GM18909 (cell line): Measurements from ENCODE around the gene CDH4.

Source experiments
- ATAC-seq: cut with Tn5 transposase; IDR thresholded peaks from one replicate; pipeline ENCODE4 v1.9.1; 2021; ENCODE audit warnings: mild to moderate bottlenecking; ENCODE audit not compliant: unreplicated experiment, poor library complexity

CDH4 gene

GRCh38 chr20:61686051-61686936, 434.2 kb downstream of the CDH4 start:
- no peak for ATAC-seq

DNA sequence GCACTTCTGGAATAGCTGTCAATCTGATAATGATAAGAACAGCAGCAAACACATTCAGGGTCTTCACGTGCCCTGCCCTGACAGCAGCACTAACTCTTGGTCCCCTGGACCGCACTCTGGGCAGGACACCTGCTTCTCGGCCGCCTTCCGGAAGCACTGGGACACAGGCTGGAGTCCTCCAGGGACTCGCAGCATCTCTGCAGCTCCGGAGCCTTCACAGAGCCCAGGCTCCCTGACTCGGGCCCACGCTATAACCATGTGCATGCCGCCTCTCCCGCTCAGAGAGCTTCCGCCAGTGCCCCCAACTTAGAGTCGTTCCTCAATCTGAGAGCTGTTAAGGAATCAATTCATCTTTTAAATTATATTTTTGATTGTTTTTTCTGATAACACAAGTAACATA, 436.4 kb downstream of the CDH4 start:
- no peak for ATAC-seq

DNA sequence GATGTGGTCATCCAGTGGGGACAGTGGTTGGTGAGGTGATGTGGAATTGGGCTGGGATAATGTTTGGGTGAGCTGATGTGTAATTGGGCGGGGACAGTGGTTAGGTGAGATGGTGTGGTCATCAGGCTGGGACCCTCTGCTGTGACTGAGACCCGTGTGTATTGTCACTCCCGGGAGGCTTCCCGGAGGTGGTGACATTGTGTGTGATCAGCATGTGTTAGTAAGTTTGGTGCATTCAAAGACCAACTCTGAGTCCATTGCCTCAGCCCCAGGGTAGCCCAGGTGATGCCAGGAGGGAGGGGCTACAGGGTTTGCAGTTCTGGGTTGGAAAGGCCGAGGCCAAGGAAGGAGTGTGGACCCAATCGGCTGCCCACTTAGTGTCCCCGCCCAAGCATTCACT, 438.1 kb downstream of the CDH4 start:
- no peak for ATAC-seq

DNA sequence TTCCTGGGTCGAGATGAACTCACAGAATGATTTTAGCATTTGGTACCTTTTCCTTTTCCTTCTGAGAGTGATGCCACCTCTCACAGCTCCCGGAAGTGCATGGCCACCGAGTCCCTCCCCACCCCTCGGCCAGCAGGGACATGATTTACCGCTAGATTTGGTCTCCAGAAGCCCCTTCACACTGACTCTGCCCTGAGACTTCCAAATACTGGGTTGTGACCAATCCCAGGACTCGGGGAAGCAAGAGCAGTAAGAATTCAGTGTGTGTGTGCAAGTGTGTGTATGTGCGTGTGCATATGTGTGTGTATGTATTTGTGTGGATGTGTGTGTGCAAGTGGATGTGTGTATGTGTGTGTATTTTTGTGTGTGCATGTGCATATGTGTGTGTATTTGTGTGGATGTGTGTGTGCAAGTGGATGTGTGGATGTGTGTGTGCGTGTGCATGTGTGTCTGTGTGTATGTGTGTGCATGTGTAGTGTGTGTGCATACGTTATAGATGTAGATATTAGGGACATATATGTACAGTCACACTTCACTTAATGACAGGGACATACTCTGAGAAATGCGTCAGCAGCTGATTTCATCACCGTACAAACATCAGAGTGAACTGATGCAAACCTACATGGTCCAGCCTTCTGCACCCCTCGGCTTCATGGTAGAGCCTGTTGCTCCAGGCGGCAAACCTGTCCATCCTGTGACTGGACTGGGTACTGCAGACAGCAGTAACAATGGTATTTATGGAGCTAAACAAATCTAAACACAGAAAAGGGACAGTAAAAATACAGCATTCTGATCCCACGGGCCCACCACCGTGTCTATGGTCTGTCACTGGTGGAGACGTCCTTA, 439.2 kb downstream of the CDH4 start:
- no peak for ATAC-seq

DNA sequence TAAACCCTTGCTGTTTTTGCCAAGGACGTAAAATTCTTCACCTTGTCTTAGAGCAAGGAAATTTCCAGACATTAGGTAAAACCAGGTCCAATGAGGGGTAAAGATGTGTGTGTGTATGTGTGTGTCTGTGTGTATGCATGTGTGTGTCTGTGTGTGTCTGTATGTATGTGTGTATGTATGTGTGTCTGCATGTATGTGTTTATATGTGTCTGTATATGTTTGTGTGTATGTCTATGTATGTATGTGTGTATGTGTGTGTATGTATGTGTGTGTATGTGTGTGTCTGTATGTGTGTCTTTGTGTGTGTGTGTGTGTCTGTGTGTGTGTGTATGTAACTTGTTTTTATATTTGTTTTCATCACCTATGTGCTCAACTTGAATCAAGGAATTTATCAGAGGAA, 439.9 kb downstream of the CDH4 start:
- ATAC-seq: no peak

- ATAC-seq: no peak
These were observed 440.4 kb downstream of the CDH4 start for GRCh38 chr20:61692479-61692878.

DNA sequence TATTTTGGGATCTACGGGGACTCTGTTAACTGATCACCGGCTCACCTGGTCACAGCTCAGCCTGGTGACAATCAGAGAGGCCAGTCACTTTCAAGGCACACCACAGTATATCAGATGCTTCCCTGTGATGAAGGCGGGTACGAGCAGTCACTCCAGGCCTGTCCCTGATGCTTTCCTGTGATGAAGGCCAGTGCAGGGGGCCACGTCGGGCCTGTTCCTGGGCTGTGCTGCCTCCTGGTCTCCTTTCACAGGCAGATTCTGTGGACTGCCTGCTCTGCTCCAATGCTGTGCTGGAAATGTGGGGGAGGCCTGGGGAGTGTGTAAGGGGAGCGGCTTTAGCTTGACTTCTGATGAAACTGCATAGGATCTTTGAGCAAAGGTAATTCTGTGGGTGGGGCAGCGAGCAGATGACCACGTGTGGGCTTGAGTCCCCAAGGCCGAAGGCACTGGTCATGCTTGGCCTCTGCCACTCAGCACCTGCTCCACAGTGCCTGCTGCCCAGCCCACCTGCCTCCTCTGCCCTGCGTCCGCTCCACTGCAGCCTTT, 441.1 kb downstream of the CDH4 start:
- no peak for ATAC-seq

DNA sequence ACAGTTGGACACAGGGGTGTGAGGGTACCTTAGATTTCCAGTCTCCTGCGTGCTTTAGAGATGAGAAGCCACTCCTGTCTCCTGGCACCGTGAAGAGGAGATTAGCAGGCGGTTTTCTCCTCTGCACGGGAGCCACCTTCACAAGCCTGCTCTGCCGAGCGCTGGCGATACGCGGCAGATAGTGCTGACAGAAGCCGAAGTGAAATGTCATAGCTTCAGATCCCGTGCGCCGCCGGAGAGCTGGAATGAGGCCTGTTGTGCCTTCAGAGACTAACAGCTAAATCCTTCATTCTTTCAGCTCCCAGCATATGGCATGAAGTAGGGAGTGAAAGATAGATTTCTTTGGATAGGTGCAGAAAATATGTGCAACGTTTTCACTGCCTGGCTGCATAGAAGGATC, 442.6 kb downstream of the CDH4 start:
- ATAC-seq: no peak

- no peak for ATAC-seq
These were observed 443.7 kb downstream of the CDH4 start for GRCh38 chr20:61695741-61696140.

GRCh38 chr20:61696181-61696735, 444.2 kb downstream of the CDH4 start:
- ATAC-seq: no peak

GRCh38 chr20:61697666-61698597, 445.9 kb downstream of the CDH4 start:
- ATAC-seq: no peak

DNA sequence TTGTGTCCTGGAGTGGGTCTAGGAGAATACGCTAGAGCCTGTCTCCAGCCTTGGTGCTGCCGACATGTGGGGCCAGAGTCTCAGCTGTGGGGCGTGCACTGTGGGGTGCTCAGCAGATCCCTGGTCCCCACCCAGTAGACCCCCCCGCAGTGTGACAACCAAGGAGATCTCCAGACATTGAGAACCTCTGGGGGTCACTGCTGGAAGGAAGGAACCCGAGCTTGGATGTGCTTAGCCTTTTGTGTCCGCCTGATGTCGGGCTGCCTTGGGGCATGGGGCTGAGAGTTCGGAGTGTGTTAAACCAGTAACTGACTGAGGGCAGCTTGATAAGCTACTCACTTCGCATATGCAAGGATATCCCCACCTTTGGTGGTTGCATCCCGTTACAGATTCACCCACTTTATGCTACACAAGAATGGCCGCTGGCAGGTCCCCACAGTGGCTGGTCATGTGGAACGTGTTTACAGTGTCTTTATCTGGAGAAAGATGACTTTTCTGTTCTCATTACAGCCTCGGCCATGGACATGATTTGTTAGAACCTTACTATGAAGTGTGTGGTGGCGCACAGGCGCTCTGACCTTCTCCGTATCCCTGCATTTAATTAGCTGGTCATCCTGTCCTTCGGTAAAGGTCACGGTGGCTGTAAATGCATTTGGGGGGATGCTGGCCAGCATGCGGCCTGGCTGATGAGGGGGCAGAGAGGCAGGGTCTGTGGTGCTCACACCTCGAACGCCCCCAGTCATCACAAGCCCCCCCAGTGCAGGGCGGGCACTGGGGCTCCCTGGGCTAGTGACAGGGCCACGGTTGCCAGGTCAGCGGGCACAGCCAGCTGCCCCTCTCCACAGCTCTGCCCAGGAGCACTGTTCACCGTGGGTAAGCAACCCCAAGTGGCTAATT, 446.8 kb downstream of the CDH4 start:
- ATAC-seq: no peak

GRCh38 chr20:61699495-61700374, 447.7 kb downstream of the CDH4 start:
- no peak for ATAC-seq

DNA sequence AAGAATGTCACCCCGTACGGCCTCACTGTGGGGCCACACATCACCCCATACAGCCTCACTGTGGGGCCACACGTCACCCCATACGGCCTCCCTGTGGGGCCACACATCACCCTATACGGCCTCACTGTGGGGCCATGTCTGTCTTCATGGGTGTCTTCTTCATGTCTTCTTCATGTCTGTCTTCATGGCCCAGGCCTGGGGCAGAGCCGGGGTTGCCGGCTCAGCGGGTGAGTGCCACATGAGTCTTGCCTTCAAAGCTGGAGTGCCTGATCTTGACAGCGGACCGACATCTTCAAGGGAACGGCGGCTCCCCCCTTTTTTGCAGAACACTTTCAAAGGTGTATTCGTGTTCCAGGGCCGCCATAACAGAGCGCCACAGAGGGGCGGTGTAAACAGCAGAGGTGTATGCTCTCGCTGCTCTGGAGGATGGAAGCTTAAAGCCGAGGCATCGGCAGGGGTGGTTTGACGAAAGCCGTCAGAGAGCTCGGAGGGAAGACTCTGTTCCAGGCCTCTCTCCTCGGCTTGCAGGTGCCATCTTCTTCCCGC, 448.6 kb downstream of the CDH4 start:
- no peak for ATAC-seq

DNA sequence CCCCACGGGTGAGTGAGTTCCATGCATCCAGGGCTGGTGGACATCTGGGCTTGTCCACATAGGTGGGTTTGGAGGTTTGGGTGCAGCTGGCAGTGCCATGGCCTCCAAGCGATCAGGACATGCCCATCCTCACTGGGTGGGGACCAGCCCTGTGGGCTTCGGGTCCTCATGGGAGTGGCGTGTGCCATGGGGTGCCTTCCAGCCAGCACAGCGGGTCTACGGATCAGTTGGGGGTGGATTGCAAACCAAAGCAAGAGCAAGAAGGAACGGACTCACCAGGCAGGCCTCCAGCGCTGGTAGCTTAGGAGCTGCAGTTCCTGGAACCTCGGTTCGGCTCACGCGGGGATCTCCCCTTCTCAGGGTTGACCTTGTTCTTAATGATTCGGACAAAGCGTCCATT, 449.3 kb downstream of the CDH4 start:
- no peak for ATAC-seq

DNA sequence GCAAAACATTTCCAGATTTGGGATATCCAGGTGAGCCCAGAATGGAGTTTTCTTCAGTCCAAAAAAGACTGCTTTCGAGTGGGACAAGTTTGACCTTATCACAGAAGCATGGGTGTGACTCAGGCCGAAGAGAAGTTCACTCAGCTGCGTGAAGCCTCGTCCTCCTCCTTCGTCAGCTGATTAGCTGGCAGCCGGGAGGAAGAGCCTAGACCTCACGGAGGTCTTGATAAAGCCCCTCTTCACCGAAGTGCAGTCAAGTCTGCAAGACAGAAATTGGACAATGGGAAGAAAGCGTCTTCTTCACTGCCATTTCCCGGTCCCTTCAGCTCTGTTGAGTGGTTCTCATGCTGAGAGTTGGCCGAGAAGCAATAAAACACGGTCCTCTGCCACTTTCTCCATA, 449.7 kb downstream of the CDH4 start:
- no peak for ATAC-seq

DNA sequence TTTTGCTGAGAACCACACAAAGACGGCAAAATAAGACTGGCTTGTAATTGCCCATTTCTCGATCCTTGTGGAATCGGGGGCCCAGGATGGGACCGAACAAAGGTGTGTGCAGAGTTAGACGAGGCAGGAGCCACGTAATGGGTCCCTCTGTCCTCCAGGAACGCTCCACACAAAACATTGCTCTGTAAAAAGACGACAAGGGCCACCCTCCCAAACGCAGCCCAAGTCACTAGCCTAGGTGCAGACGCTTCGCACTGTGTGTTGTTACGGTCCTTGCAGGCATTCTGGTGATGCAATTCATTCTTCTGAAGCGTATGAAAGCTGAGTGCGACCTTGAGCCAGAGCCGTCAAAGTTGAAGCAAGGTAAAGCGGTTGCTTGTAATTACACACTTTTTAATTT, 450.2 kb downstream of the CDH4 start:
- ATAC-seq: no peak

GRCh38 chr20:61704661-61705060, 452.6 kb downstream of the CDH4 start:
- no peak for ATAC-seq
